ENCODE data around the gene ABCA1. TPM values are rescaled to one million over a fixed set of nuclear protein-coding genes. Genes with fewer than 3 reads are reported as not detected.

ABCA1 gene
- 53.7 and 98.7 TPM in 2 replicates for total RNA-seq

DNA sequence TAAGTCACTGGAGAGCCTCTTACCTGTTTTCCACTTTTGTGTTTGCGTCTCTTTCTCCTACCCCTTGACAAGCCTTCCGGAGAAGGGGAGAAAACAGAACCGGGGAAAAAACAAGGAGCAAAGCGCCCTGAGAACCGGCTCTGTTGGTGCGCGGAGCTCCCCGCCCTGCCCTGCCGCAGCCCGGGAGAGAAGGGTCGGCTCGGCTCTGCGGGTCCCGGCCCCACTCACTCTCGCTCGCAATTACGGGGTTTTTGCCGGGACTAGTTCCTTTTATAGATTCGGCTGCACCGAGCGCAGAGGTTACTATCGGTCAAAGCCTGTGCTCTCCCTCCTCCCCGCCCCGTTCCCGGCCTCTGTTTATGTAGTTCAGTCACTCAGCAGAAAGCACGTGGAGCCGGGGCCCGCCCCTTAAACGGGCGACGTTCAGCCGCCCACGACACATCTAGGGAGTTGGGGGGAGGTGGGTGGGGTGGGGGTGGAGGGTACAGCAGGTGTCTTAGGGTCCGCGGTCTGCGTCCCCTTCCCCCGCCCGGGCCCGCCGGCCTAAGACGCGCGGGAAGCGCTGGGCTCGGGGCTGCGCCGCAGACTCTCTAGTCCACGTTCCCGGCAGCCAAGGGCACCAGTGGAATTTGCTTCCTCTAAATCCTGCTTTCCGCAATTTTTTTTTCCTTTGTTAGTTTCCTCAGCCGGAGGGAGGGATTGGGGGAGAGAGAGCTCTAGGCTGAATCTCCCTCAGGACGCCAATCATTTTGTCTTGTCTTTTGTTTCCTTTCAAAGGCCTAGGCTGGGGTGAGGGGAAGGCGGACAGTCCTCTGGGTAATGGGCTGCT is at the start of gene ABCA1:
Gene ABCA1, minus strand, starts transcription at position 244 of the 829 bp plus-strand sequence. CDS start 24,476 bp downstream, outside the sequence.

GRCh38 chr9:104747565-104748358 is 180.2 kb downstream of the ABCA1 start, which contains the start of gene NIPSNAP3A:
NIPSNAP3A (plus strand) TSS chr9:104747683; CDS start chr9:104747793, 110 bp downstream.

Other genes starting within 250 kb of the ABCA1 start
- gene OR13D1, start 233.6 kb downstream of the ABCA1 start, total RNA-seq: not detected in 2 replicates
- gene NIPSNAP3A, start 180.5 kb downstream of the ABCA1 start, total RNA-seq: 17.4 and 24.9 TPM in 2 replicates
- gene NIPSNAP3B, start 164.0 kb downstream of the ABCA1 start, total RNA-seq: under 0.01 and 0.43 TPM in 2 replicates